ENCODE results near the gene MMP14. TPM values are rescaled to one million over a fixed set of nuclear protein-coding genes. Genes with fewer than 3 reads are reported as not detected.
"Not testable (repeated sequence)": the region's sequence is repeated elsewhere in the genome, so short reads cannot be mapped to it uniquely, and the experiment has no call there.

Gene MMP14
- total and polyA plus RNA-seq, 2 of the 13 experiments (the other 11 are each of a cell fraction or from before 2014, with no cell fraction given), result 5.2 to 9.8 TPM

GRCh38 chr14:22852178-22852577 is 15.8 kb downstream of the MMP14 start:
- intact Hi-C loops (cut with micrococcal nuclease; ENCODE audit: unreplicated experiment) (loop anchor here (2.0 to 5.0 kb wide), 3 partner anchors 15 to 465 kb away; partner anchors contain the start of gene MMP14), in situ Hi-C loops (cut with HindIII; ENCODE audit: extremely low pct_ligation_motif_present, low pct_unique_long_range_greater_than_20kb) (loop anchor here (10.0 kb wide), 1 partner anchor 77 kb away; no protein-coding TSS in a partner anchor)
- not testable (repeated sequence) for BruUV-seq (replicated peaks); H3K4me3 ChIP-seq (replicated peaks in 1 of 3; ENCODE audit: insufficient read depth in 1 of 3, low read depth in 2 of 3, low read length in 3 of 3); H3K4me2 ChIP-seq (ENCODE audit: low read depth, low read length); FAIRE-seq; H3K9ac ChIP-seq (ENCODE audit: insufficient read depth, low read depth, low read length); H3K79me2 ChIP-seq (ENCODE audit: insufficient read depth, low read length); H3K9me3 ChIP-seq (ENCODE audit: low read length); H3K36me3 ChIP-seq (replicated peaks in 1 of 2; ENCODE audit: control insufficient read depth in 1 of 2, insufficient read depth in 2 of 2, low read length in 2 of 2); DNase-seq (ENCODE audit: low spot score); H4K20me1 ChIP-seq (ENCODE audit: insufficient read depth, low read length); H3K27ac ChIP-seq (ENCODE audit: extremely low read length, insufficient read depth, low read length); H2AFZ ChIP-seq (ENCODE audit: low read length); ATAC-seq
- Histone ChIP-seq H3K4me1 (ENCODE audit: insufficient read depth, low read length) (peaks cover 49% of the 10 kb centered on the region), H3K27me3 (ENCODE audit: control insufficient read depth in 1 of 2, insufficient read depth in 2 of 2, low read length in 2 of 2) (peaks cover 7 to 36% of the 10 kb centered on the region in 2 experiments; a peak in 4 of 5 replicates)
- CTCF ChIA-PET (ENCODE audit: low intra/inter-chr PET ratio, low total read pairs), result interaction anchor here (0.8 to 4.3 kb wide), 11 partner anchors 16 to 293 kb away, joined by 3 to 200 read pairs (median 15); partner anchors contain the start of genes LRP10, MMP14 and SLC7A7
- POLR2A ChIA-PET, result interaction anchor here (1.1 to 3.0 kb wide), 6 partner anchors 15 to 85 kb away, joined by 4 to 16 read pairs (median 10); partner anchors contain the start of genes LRP10, MMP14, MRPL52 and OXA1L
- WGBS (ENCODE audit: low lambda C conversion rate), result 69% methylated on average over 12 of the region's 12 CpGs
- TF ChIP-seq ZNF569 (CRISPR knock-in tag; IDR thresholded peaks at IDR 0.05; ENCODE audit: borderline replicate concordance) (0 out of 2 replicates have a peak, but pooled peaks have one; percentile 15), SMYD3 (CRISPR knock-in tag; IDR thresholded peaks at IDR 0.05) (0 out of 2 replicates have a peak, but pooled peaks have one; percentile 6), KDM3A (CRISPR knock-in tag; IDR thresholded peaks at IDR 0.05; ENCODE audit: low read depth) (0 out of 2 replicates have a peak, but pooled peaks have one; percentile 8), ISX (CRISPR knock-in tag; conservative IDR thresholded peaks at IDR 0.05) (0 out of 2 replicates have a peak, but pooled peaks have one; percentile 4)

- Histone ChIP-seq H3K27me3 (ENCODE audit: control insufficient read depth in 1 of 2, insufficient read depth in 2 of 2, low read length in 2 of 2) (peaks cover 7 to 36% of the 10 kb centered on the region in 2 experiments; a peak in 4 of 5 replicates), H3K27ac (ENCODE audit: extremely low read length, insufficient read depth, low read length) (no peak overlapping the region), H3K4me2 (ENCODE audit: low read depth, low read length) (peak overlapping the region; percentile 100), H3K9me3 (ENCODE audit: low read length) (no peaks in the 10 kb centered on the region), H3K9ac (ENCODE audit: insufficient read depth, low read depth, low read length) (no peak overlapping the region), H3K4me1 (ENCODE audit: insufficient read depth, low read length) (peaks cover 48% of the 10 kb centered on the region), H3K36me3 (replicated peaks in 1 of 2; ENCODE audit: control insufficient read depth in 1 of 2, insufficient read depth in 2 of 2, low read length in 2 of 2) (no peaks in the 10 kb centered on the region), H3K4me3 (replicated peaks in 1 of 3; ENCODE audit: insufficient read depth in 1 of 3, low read depth in 2 of 3, low read length in 3 of 3) (peak overlapping the region in 1 of 3 experiments; percentile 80; a peak in 3 of 6 replicates), H4K20me1 (ENCODE audit: insufficient read depth, low read length) (no peaks in the 10 kb centered on the region), H2AFZ (ENCODE audit: low read length) (peak overlapping the region; percentile 69), H3K79me2 (ENCODE audit: insufficient read depth, low read length) (no peaks in the 10 kb centered on the region)
- ChIA-PET CTCF (ENCODE audit: low intra/inter-chr PET ratio, low total read pairs) (interaction anchor here (0.7 to 4.3 kb wide), 17 partner anchors 13 to 465 kb away, joined by 3 to 200 read pairs (median 8); partner anchors contain the start of genes LRP10, MMP14, PRMT5 and SLC7A7), POLR2A (interaction anchor here (1.1 to 3.0 kb wide), 6 partner anchors 15 to 86 kb away, joined by 4 to 16 read pairs (median 10); partner anchors contain the start of genes LRP10, MMP14, MRPL52 and OXA1L)
- DNase-seq (ENCODE audit: low spot score) (no peak), ATAC-seq (no peak), FAIRE-seq (no peak)
- TF ChIP-seq FOXJ3 (CRISPR knock-in tag; IDR thresholded peaks at IDR 0.05; ENCODE audit: borderline replicate concordance) (0 out of 2 replicates have a peak, but pooled peaks have one; percentile 9), ZNF670 (CRISPR knock-in tag; IDR thresholded peaks at IDR 0.05; ENCODE audit: borderline replicate concordance) (0 out of 2 replicates have a peak, but pooled peaks have one; percentile 10), KLF12 (CRISPR knock-in tag; IDR thresholded peaks at IDR 0.05; ENCODE audit: borderline replicate concordance) (0 out of 2 replicates have a peak, but pooled peaks have one; percentile 5), MED13 (CRISPR knock-in tag; IDR thresholded peaks at IDR 0.05) (0 out of 2 replicates have a peak, but pooled peaks have one; percentile 20), ZHX1 (CRISPR knock-in tag; IDR thresholded peaks at IDR 0.05; ENCODE audit: low read depth) (no peak), ISX (CRISPR knock-in tag; conservative IDR thresholded peaks at IDR 0.05) (0 out of 2 replicates have a peak, but pooled peaks have one; percentile 55), RORA (CRISPR knock-in tag; IDR thresholded peaks at IDR 0.05) (no peak)
- in situ Hi-C loops (cut with HindIII; ENCODE audit: extremely low pct_ligation_motif_present, low pct_unique_long_range_greater_than_20kb), result loop anchor here (10.0 kb wide), 1 partner anchor 78 kb away; no protein-coding TSS in a partner anchor
- intact Hi-C loops (cut with micrococcal nuclease; ENCODE audit: unreplicated experiment), result loop anchor here (2.0 to 5.0 kb wide), 3 partner anchors 16 to 465 kb away; partner anchors contain the start of gene MMP14
- 29% methylated on average over 2 of the region's 2 CpGs for WGBS (ENCODE audit: low lambda C conversion rate)
- no TSS peak for BruUV-seq (replicated peaks)
Measured at GRCh38 chr14:22852599-22852939, 16.2 kb downstream of the MMP14 start.
